Heart right ventricle (tissue), 16 donors: ENCODE results near the gene ALG12. TPM values are rescaled to one million over a fixed set of nuclear protein-coding genes. Genes with fewer than 3 reads are reported as not detected.

Source experiments
- ATAC-seq, 8 donors: fragments of 200-7000 bp; cut with Tn5 transposase; one replicate each; pipeline ENCODE4 v1.9.1; 2020; ENCODE audit warnings: mild to moderate bottlenecking in 8 of 8, moderate library complexity in 8 of 8, moderate number of reproducible peaks in 1 of 8
- DNase-seq, 2 donors: peaks; one replicate each; pipeline ENCODE4 v3.0.0-alpha.2; 2020
- H3K27ac ChIP-seq, 10 donors: fragments of 200-600 bp; sonication (generic) in 2 of 10; one replicate each; pipeline versions ENCODE4 v1.5.0 to v1.8.0; 2020 to 2022; ENCODE audit warnings: mild to moderate bottlenecking in 3 of 10
- H3K27me3 ChIP-seq, 7 donors: fragments of 200-600 bp; one replicate each; pipeline ENCODE4 v1.8.0; 2021 to 2022; ENCODE audit warnings: mild to moderate bottlenecking in 2 of 7
- H3K36me3 ChIP-seq, 9 donors: fragments of 200-600 bp; sonication (generic) in 1 of 9; one replicate each; pipeline versions ENCODE4 v1.5.0 to v1.8.0; 2020 to 2022; ENCODE audit warnings: mild to moderate bottlenecking in 2 of 9
- H3K4me1 ChIP-seq, 9 donors: fragments of 200-600 bp; sonication (generic) in 1 of 9; one replicate each; pipeline versions ENCODE4 v1.5.0 to v1.8.0; 2020 to 2022; ENCODE audit warnings: mild to moderate bottlenecking in 4 of 9
- H3K4me3 ChIP-seq, 10 donors: fragments of 200-600 bp; sonication (generic) in 2 of 10; one replicate each; pipeline versions ENCODE4 v1.5.0 to v1.8.0; 2020 to 2022; ENCODE audit warnings: mild to moderate bottlenecking in 7 of 10, moderate library complexity in 2 of 10
- H3K9me3 ChIP-seq, 11 donors: fragments of 200-600 bp in 10 of 11; sonication (generic) in 2 of 11; one replicate each; pipeline versions ENCODE4 v1.5.0 to v1.8.0; 2013 to 2022; ENCODE audit warnings: mild to moderate bottlenecking in 2 of 11, control low read depth in 1 of 11, moderate library complexity in 1 of 11
- WGBS, 2 donors: extraction: QIAGEN DNeasy Blood & Tissue Kit; methylation state at CpG; one replicate each; pipeline ENCODE4 v1.1.7; 2013; ENCODE audit warnings: inconsistent platforms in 1 of 2; 5-methylcytosine and 5-hydroxymethylcytosine counted together
- intact Hi-C, 10 donors: fragments of 100-400 bp; cut with DNase I; formaldehyde crosslinking; loops; one replicate each; pipeline versions ENCODE4 v1.11.1 to v1.14.2; 2022
- polyA plus RNA-seq, 2 donors: library from polyadenylated mRNA; stranded (reverse); fragments of 200-250 nt; gene quantifications; one replicate each; pipeline ENCODE4 v1.2.3, GENCODE V29; 2013
- total RNA-seq, 10 donors: library from RNA; stranded (reverse); fragmentation: NEBNext Ultra II Directional in 3 of 10; extraction: Animal tissue kit (Norgen Biotek cat#: 25700) in 3 of 10; gene quantifications; one replicate each; pipeline versions ENCODE4 v1.2.1 to v1.2.4, GENCODE V29; 2021 to 2023
- TF ChIP-seq, protein P1 (sequence below), 9 donors: fragments of 200-600 bp; sonication (generic) in 2 of 9; IDR thresholded peaks; one replicate each; pipeline versions ENCODE4 v1.5.0 to v1.8.0; 2021 to 2022; ENCODE audit warnings: antibody characterized with exemption in 9 of 9, mild to moderate bottlenecking in 5 of 9, moderate library complexity in 1 of 9
- donor health status: Arrhythmogenic right ventricular cardiomyopathy.
- donor health status: ischemic (EF 13 %, LVEDD 7.1; RV severe dilation, severe dysfunction).
- donor health status: healthy with polysubstance abuse.
- donor health status: DM: no; HTN: yes; CAD: no.
- donor health status: DM: no; HTN: no; CAD: no.
- donor health status: ischemic (EF 25% LVEDD 6.9; RV normal size, moderate dysfunction).
- donor health status: ischemic (EF 25% LVEDD 5.7; RV mildly dilated, moderate dysfunction).
- donor health status: healthy.
- donor health status: DM: yes; HTN: yes; CAD: no.
- donor health status: Ischemic cardiomyopathy.
- donor health status: ischemic (EF 35%, LVEDD 5.7; RV mildly dilated, moderate dysfunction).
- donor health status: nonischemic (EF 11% LVEDD 7.7; RV severe dilation, severe dysfunction).
- donor health status: DM: yes; HTN: yes; CAD: no.
- donor health status: PGD.
- donor health status: ischemic (EF 29% LVEDD 5.4; RV normal size, mild dysfunction).
- donor health status: nonischemic (EF 23%, LVEDD 6.1; RV moderate dilation, normal function).

ALG12 gene
- total and polyA plus RNA-seq, 12 donors, result 9.6 to 19.8 (median 14.1) TPM

DNA sequence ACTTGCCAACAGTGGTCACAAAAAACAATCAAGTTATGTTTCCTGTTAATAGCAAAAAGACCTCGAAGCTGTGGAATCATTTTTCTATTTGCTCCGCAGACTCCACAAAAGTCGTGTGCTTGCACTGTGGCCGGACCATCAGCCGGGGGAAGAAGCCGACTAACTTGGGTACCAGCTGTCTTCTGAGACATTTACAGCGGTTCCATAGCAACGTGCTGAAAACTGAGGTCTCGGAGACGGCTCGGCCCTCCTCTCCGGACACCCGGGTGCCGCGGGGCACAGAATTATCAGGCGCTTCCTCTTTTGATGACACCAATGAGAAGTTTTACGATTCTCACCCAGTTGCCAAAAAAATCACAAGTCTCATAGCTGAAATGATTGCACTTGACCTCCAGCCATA is 33.0 kb downstream of the ALG12 start:
- H3K9me3 ChIP-seq, result peaks cover 0 to 12% (median 0%) of the 10 kb centered on the region in 11 donors
- H3K27me3 ChIP-seq, result no peaks in the 10 kb centered on the region
- no peak overlapping the region for H3K4me3 ChIP-seq
- intact Hi-C loops, result no loop called here
- H3K27ac ChIP-seq, result no peak overlapping the region
- 95 to 98% methylated on average over 17 of the region's 17 CpGs for WGBS, 2 donors
- H3K36me3 ChIP-seq, result peaks cover 0 to 74% (median 20%) of the 10 kb centered on the region in 9 donors
- DNase-seq (no peak), ATAC-seq (no peak)
- peaks cover 0 to 16% (median 0%) of the 10 kb centered on the region in 9 donors for H3K4me1 ChIP-seq
- TF ChIP-seq, protein P1, sequence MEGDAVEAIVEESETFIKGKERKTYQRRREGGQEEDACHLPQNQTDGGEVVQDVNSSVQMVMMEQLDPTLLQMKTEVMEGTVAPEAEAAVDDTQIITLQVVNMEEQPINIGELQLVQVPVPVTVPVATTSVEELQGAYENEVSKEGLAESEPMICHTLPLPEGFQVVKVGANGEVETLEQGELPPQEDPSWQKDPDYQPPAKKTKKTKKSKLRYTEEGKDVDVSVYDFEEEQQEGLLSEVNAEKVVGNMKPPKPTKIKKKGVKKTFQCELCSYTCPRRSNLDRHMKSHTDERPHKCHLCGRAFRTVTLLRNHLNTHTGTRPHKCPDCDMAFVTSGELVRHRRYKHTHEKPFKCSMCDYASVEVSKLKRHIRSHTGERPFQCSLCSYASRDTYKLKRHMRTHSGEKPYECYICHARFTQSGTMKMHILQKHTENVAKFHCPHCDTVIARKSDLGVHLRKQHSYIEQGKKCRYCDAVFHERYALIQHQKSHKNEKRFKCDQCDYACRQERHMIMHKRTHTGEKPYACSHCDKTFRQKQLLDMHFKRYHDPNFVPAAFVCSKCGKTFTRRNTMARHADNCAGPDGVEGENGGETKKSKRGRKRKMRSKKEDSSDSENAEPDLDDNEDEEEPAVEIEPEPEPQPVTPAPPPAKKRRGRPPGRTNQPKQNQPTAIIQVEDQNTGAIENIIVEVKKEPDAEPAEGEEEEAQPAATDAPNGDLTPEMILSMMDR (IDR thresholded peaks at IDR 0.05), result no peak

DNA sequence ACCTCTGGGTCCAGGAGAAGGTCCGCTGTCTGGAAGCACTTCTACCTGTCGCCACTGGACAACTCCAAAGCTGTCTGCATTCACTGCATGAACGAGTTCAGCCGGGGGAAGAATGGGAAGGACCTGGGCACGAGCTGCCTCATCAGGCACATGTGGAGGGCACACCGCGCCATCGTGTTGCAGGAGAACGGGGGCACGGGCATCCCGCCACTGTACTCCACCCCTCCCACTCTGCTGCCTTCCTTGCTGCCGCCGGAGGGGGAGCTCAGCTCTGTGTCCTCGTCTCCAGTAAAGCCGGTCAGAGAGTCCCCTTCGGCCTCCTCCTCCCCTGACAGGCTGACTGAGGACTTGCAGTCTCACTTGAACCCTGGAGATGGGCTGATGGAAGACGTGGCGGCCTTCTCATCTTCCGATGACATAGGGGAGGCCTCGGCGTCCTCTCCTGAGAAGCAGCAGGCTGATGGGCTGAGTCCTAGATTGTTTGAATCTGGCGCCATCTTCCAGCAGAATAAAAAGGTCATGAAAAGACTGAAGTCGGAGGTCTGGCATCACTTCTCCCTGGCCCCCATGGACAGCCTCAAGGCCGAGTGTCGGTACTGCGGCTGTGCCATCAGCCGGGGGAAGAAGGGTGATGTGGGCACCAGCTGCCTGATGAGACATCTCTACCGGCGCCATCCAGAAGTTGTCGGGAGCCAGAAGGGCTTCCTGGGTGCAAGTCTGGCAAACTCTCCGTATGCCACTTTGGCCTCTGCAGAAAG is 33.6 kb downstream of the ALG12 start:
- DNase-seq (no peak), ATAC-seq (no peak)
- TF ChIP-seq, protein P1 (IDR thresholded peaks at IDR 0.05), result no peak
- H3K27ac ChIP-seq, result no peak overlapping the region
- peaks cover 0 to 13% (median 0%) of the 10 kb centered on the region in 11 donors for H3K9me3 ChIP-seq
- H3K4me1 ChIP-seq, result peaks cover 0 to 20% (median 0%) of the 10 kb centered on the region in 9 donors
- no peak overlapping the region for H3K4me3 ChIP-seq
- peaks cover 0 to 68% (median 20%) of the 10 kb centered on the region in 9 donors for H3K36me3 ChIP-seq
- no peaks in the 10 kb centered on the region for H3K27me3 ChIP-seq
- 91 to 94% methylated on average over 31 of the region's 31 CpGs for whole genome bisulfite sequencing, 2 donors
- intact Hi-C loops, result no loop called here

DNA sequence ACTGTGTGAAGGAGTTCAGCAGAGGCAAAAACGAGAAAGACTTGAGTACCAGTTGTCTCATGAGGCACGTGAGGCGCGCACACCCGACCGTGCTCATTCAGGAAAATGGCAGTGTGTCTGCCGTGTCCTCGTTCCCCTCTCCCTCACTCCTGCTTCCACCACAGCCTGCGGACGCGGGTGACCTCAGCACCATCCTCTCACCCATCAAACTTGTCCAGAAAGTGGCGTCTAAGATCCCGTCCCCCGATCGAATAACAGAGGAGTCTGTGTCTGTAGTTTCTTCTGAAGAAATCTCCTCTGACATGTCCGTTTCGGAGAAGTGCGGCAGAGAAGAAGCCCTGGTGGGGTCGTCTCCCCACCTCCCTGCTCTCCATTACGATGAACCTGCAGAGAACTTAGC is 34.2 kb downstream of the ALG12 start:
- intact Hi-C loops, result no loop called here
- no peaks in the 10 kb centered on the region for H3K27me3 ChIP-seq
- DNase-seq, result no peak
- peaks cover 0 to 61% (median 20%) of the 10 kb centered on the region in 9 donors for H3K36me3 ChIP-seq
- H3K27ac ChIP-seq, result no peak overlapping the region
- H3K4me1 ChIP-seq, result peaks cover 0 to 20% (median 0%) of the 10 kb centered on the region in 9 donors
- no peak overlapping the region for H3K4me3 ChIP-seq
- ATAC-seq, result no peak
- WGBS, 2 donors, result 95 to 98% methylated on average over 20 of the region's 20 CpGs
- H3K9me3 ChIP-seq, result peaks cover 0 to 7% (median 0%) of the 10 kb centered on the region in 11 donors
- TF ChIP-seq, protein P1 (IDR thresholded peaks at IDR 0.05), result no peak

DNA sequence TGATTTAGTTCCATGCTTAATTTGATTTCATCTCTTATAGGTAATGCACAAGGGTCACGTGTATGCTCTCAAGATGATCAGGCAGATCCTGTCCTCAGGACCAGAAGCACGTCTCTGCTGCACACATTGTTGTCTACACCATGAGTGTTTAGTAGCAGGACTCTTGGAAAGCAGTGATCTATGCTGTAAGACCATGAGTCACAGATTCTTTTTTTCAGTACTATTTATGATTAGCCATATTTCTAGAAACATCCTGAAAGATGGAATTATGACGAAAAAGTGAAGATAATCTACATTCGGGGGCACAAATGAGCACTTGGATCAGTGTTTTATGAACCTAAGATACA is 35.0 kb downstream of the ALG12 start:
- ATAC-seq, result no peak
- intact Hi-C loops, result no loop called here
- Histone ChIP-seq H3K4me3 (no peak overlapping the region), H3K27me3 (no peaks in the 10 kb centered on the region), H3K4me1 (peaks cover 0 to 20% (median 0%) of the 10 kb centered on the region in 9 donors), H3K9me3 (peaks cover 0 to 6% (median 0%) of the 10 kb centered on the region in 11 donors), H3K36me3 (peaks cover 0 to 56% (median 20%) of the 10 kb centered on the region in 9 donors), H3K27ac (no peak overlapping the region)
- WGBS, 2 donors, result 96 to 97% methylated on average over 4 of the region's 4 CpGs
- TF ChIP-seq, protein P1 (IDR thresholded peaks at IDR 0.05), result no peak
- no peak for DNase-seq
